Uterus (tissue), 4 donors: ENCODE measurements around the gene MAMDC2. TPM values are rescaled to one million over a fixed set of nuclear protein-coding genes. Genes with fewer than 3 reads are reported as not detected.

Source experiments
- DNase-seq, 2 donors: peaks; one replicate each; pipeline ENCODE4 v3.0.0-alpha.2; 2019 to 2020
- H3K27ac ChIP-seq, 2 donors: fragments of 200-600 bp; sonication (generic); 1 replicate in 1 of 2; 2 replicates in 1 of 2; pipeline ENCODE4 v1.5.1; 2016 to 2018
- H3K27me3 ChIP-seq, 2 donors: fragments of 200-600 bp; sonication (generic); one replicate each; pipeline ENCODE4 v1.5.1; 2018 to 2019; ENCODE audit warnings: control low read depth in 1 of 2
- H3K36me3 ChIP-seq, 2 donors: fragments of 200-600 bp; sonication (generic); one replicate each; pipeline ENCODE4 v1.5.1; 2019; ENCODE audit warnings: control low read depth in 1 of 2
- H3K4me1 ChIP-seq, 2 donors: fragments of 200-600 bp; sonication (generic); one replicate each; pipeline ENCODE4 v1.5.1; 2018 to 2019; ENCODE audit warnings: control low read depth in 1 of 2
- H3K4me3 ChIP-seq, 2 donors: fragments of 200-600 bp; sonication (generic); 1 replicate in 1 of 2; 2 replicates in 1 of 2; pipeline ENCODE4 v1.5.1; 2018 to 2019; ENCODE audit warnings: mild to moderate bottlenecking in 1 of 2
- H3K9me3 ChIP-seq, 2 donors: fragments of 200-600 bp; sonication (generic); one replicate each; pipeline ENCODE4 v1.5.1; 2019; ENCODE audit warnings: control low read depth in 1 of 2
- CTCF ChIP-seq, 4 experiments: fragments of 200-600 bp in 2 of 4; fragments of 450-650 bp in 2 of 4; sonication (generic) in 2 of 4; IDR thresholded peaks; one replicate each; pipeline ENCODE4 v1.5.1; 2016 to 2019; ENCODE audit warnings: antibody characterized with exemption in 4 of 4, mild to moderate bottlenecking in 2 of 4, moderate library complexity in 1 of 4
- POLR2A ChIP-seq, 2 donors: fragments of 450-650 bp; IDR thresholded peaks; one replicate each; pipeline ENCODE4 v1.6.1; 2016; ENCODE audit warnings: antibody characterized with exemption in 2 of 2, mild to moderate bottlenecking in 1 of 2, moderate library complexity in 1 of 2
- intact Hi-C: fragments of 100-400 bp; cut with DNase I; formaldehyde crosslinking; loops from one replicate; pipeline ENCODE4 v1.15.1; 2023; ENCODE audit warnings: low total_unique reads
- total RNA-seq, 4 donors: library from RNA; depleted of rRNA in 3 of 4; stranded (reverse); fragments of >200 nt in 3 of 4; gene quantifications; one replicate each; pipeline versions ENCODE4 v1.1.0 to v1.2.4, GENCODE V29; 2014 to 2023
- donor health status: DM: yes; HTN: yes; CAD: no.

The MAMDC2 gene
- total RNA-seq, 4 donors from 2014 or later, result 42.7 to 204 (median 138) TPM

- Histone ChIP-seq H3K4me1 (no peaks in the 10 kb centered on the region), H3K4me3 (no peak overlapping the region), H3K36me3 (no peaks in the 10 kb centered on the region), H3K27ac (no peak overlapping the region), H3K27me3 (no peaks in the 10 kb centered on the region), H3K9me3 (no peaks in the 10 kb centered on the region)
- DNase-seq, result no peak
- no peak for TF ChIP-seq CTCF (IDR thresholded peaks at IDR 0.05)
- intact Hi-C loops, result no loop called here
These were observed 74.2 kb downstream of the MAMDC2 start for GRCh38 chr9:70117835-70118319.

- no peaks in the 10 kb centered on the region for H3K4me1 ChIP-seq
- no peak overlapping the region for H3K4me3 ChIP-seq
- no peaks in the 10 kb centered on the region for H3K36me3 ChIP-seq
- H3K27me3 ChIP-seq, result no peaks in the 10 kb centered on the region
- no peak for DNase-seq
- no peak for TF ChIP-seq CTCF (IDR thresholded peaks at IDR 0.05)
- no peak for TF ChIP-seq POLR2A (IDR thresholded peaks at IDR 0.05)
- no peaks in the 10 kb centered on the region for H3K9me3 ChIP-seq
- intact Hi-C loops, result no loop called here
- H3K27ac ChIP-seq, result no peak overlapping the region
These were observed 76.1 kb downstream of the MAMDC2 start for GRCh38 chr9:70119786-70120185.

GRCh38 chr9:70120834-70121510 lies 77.3 kb downstream of the MAMDC2 start:
- Histone ChIP-seq H3K36me3 (no peaks in the 10 kb centered on the region), H3K4me1 (no peaks in the 10 kb centered on the region), H3K4me3 (no peak overlapping the region), H3K9me3 (no peaks in the 10 kb centered on the region), H3K27ac (peak overlapping the region in 1 of 2 donors; percentile 26), H3K27me3 (no peaks in the 10 kb centered on the region)
- no peak for TF ChIP-seq POLR2A (IDR thresholded peaks at IDR 0.05)
- TF ChIP-seq CTCF (IDR thresholded peaks at IDR 0.05), result peak in 2 of 4 experiments; percentile 6 to 25
- intact Hi-C loops, result no loop called here
- DNase-seq, result peak; percentile 56 to 67

GRCh38 chr9:70121818-70122436 lies 78.3 kb downstream of the MAMDC2 start:
- Histone ChIP-seq H3K27me3 (no peaks in the 10 kb centered on the region), H3K4me3 (no peak overlapping the region), H3K9me3 (no peaks in the 10 kb centered on the region), H3K36me3 (no peaks in the 10 kb centered on the region), H3K4me1 (no peaks in the 10 kb centered on the region), H3K27ac (no peak overlapping the region)
- DNase-seq, result no peak
- intact Hi-C loops, result no loop called here
- TF ChIP-seq POLR2A (IDR thresholded peaks at IDR 0.05) (no peak), CTCF (IDR thresholded peaks at IDR 0.05) (no peak)

GRCh38 chr9:70123695-70124094 lies 80.0 kb downstream of the MAMDC2 start:
- H3K36me3 ChIP-seq, result no peaks in the 10 kb centered on the region
- TF ChIP-seq POLR2A (IDR thresholded peaks at IDR 0.05) (no peak), CTCF (IDR thresholded peaks at IDR 0.05) (no peak)
- no peaks in the 10 kb centered on the region for H3K27me3 ChIP-seq
- intact Hi-C loops, result no loop called here
- H3K4me3 ChIP-seq, result no peak overlapping the region
- H3K9me3 ChIP-seq, result no peaks in the 10 kb centered on the region
- no peak for DNase-seq
- no peak overlapping the region for H3K27ac ChIP-seq
- no peaks in the 10 kb centered on the region for H3K4me1 ChIP-seq
